ENCODE results near the gene SLC9B1.

- no peak for TF ChIP-seq CTCF (IDR thresholded peaks at IDR 0.05)
- TF ChIP-seq POLR2A (IDR thresholded peaks at IDR 0.05), result no peak
Observed at GRCh38 chr4:103024996-103025395, 5.5 kb upstream of the SLC9B1 start.

All from lower leg skin (tissue), 3 donors.